Caco-2 (cell line): ENCODE results near the gene UBE2Q1. TPM values are rescaled to one million over a fixed set of nuclear protein-coding genes. Genes with fewer than 3 reads are reported as not detected.

ENCODE experiments used
- BruUV-seq: library from RNA; stranded (reverse); fragments of 400-500 nt; replicated peaks from 2 replicates; lab custom pipeline; 2021; lab: Mats Ljungman, UMichigan
- CTCF ChIA-PET: fragments of 300-600 bp; sonication (Branson Sonifier 250); formaldehyde crosslinking; loops from one replicate; lab custom pipeline; 2022; ENCODE audit warnings: antibody characterized with exemption; lab: Charles Lee
- POLR2A ChIA-PET: fragments of 300-600 bp; sonication (Branson Sonifier 250); formaldehyde crosslinking; loops from one replicate; lab custom pipeline; 2022; ENCODE audit warnings: antibody characterized with exemption; lab: Charles Lee
- DNase-seq, 2 experiments: peaks; one replicate each; pipeline versions ENCODE4 v3.0.0 to v3.0.0-alpha.2; 2020 to 2022
- H3K27me3 ChIP-seq: replicated peaks from 2 replicates; pipeline ENCODE4 v1.6.0; 2011; ENCODE audit warnings: low read length; ENCODE audit not compliant: control insufficient read depth, insufficient read depth
- H3K36me3 ChIP-seq: 2 replicates; pipeline ENCODE4 v1.5.1; 2011; ENCODE audit warnings: low read length; ENCODE audit not compliant: control insufficient read depth, insufficient read depth
- H3K4me1 ChIP-seq: fragments of 250-450 bp; sonication (Bioruptor Pico); 2 replicates; pipeline ENCODE4 v1.5.1; 2020; ENCODE audit warnings: mild to moderate bottlenecking
- H3K4me3 ChIP-seq: 2 replicates; pipeline ENCODE4 v1.5.1; 2011; ENCODE audit warnings: low read depth, mild to moderate bottlenecking, control low read depth, low read length
- H3K9me3 ChIP-seq: fragments of 250-450 bp; sonication (Bioruptor Pico); 2 replicates; pipeline ENCODE4 v1.5.1; 2020; ENCODE audit warnings: mild to moderate bottlenecking, moderate library complexity
- H3K27ac Mint-ChIP-seq: one replicate; pipeline ENCODE4 v1.8.0; 2022; ENCODE audit warnings: mixed read lengths; ENCODE audit not compliant: unreplicated experiment
- H3K27me3 Mint-ChIP-seq: one replicate; pipeline ENCODE4 v1.8.0; 2022; ENCODE audit warnings: mixed read lengths; ENCODE audit not compliant: insufficient read depth, unreplicated experiment
- H3K36me3 Mint-ChIP-seq: one replicate; pipeline ENCODE4 v1.8.0; 2022; ENCODE audit warnings: mild to moderate bottlenecking, mixed read lengths; ENCODE audit not compliant: insufficient read depth, unreplicated experiment
- H3K4me1 Mint-ChIP-seq: one replicate; pipeline ENCODE4 v1.8.0; 2022; ENCODE audit warnings: low read depth, mixed read lengths; ENCODE audit not compliant: unreplicated experiment
- H3K4me3 Mint-ChIP-seq: one replicate; pipeline ENCODE4 v1.8.0; 2022; ENCODE audit warnings: mild to moderate bottlenecking, moderate library complexity, mixed read lengths; ENCODE audit not compliant: unreplicated experiment
- H3K9me3 Mint-ChIP-seq: one replicate; pipeline ENCODE4 v1.8.0; 2022; ENCODE audit warnings: mixed read lengths; ENCODE audit not compliant: unreplicated experiment
- CTCF ChIP-seq, 2 experiments: fragments of 200-600 bp in 1 of 2; IDR thresholded peaks; 1 replicate in 1 of 2; 2 replicates in 1 of 2; pipeline versions ENCODE4 v1.5.1 to v1.8.0; 2011 to 2022; ENCODE audit warnings: antibody characterized with exemption in 1 of 2, control low read depth in 1 of 2, inconsistent platforms in 1 of 2, low read depth in 1 of 2, low read length in 1 of 2, mild to moderate bottlenecking in 1 of 2, moderate library complexity in 1 of 2; ENCODE audit not compliant: insufficient read depth in 1 of 2, severe bottlenecking in 1 of 2, unreplicated experiment in 1 of 2
- intact Hi-C: fragments of 100-400 bp; cut with micrococcal nuclease; formaldehyde crosslinking; loops from one replicate; pipeline ENCODE4 v1.10.0; 2022; ENCODE audit not compliant: unreplicated experiment
- total RNA-seq: library from RNA; stranded (reverse); gene quantifications from 2 replicates; pipeline ENCODE4 v1.2.3, GENCODE V29; 2022

UBE2Q1 gene
- total RNA-seq, 1 experiment from 2014 or later = 93.2 TPM

- ChIA-PET CTCF (interaction anchor here (0.6 to 1.5 kb wide), 19 partner anchors 8 to 439 kb away, joined by 3 to 23 read pairs (median 6); partner anchors contain the start of genes CHRNB2, PBXIP1 and PMVK), POLR2A (interaction anchor here (0.6 to 0.7 kb wide), 3 partner anchors 376 to 498 kb away, joined by 3 read pairs; no protein-coding TSS in a partner anchor)
- TF ChIP-seq CTCF (IDR thresholded peaks at IDR 0.05; ENCODE audit: insufficient read depth in 1 of 2, low read depth in 1 of 2, low read length in 1 of 2, severe bottlenecking in 1 of 2, unreplicated experiment in 1 of 2) = peak; percentile 89 to 92
- H3K4me1 Mint-ChIP-seq = peaks cover 13% of the 10 kb centered on the region
- Histone ChIP-seq H3K9me3 (no peaks in the 10 kb centered on the region), H3K27me3 (no peaks in the 10 kb centered on the region), H3K4me3 (peak overlapping the region; percentile 85), H3K4me1 (peaks cover 13% of the 10 kb centered on the region), H3K36me3 (peaks cover 4% of the 10 kb centered on the region)
- peak overlapping the region; percentile 91 for H3K27ac Mint-ChIP-seq
- intact Hi-C loops = loop anchor here (1.0 to 2.0 kb wide), 6 partner anchors 109 to 441 kb away; partner anchors contain the start of gene KCNN3
- H3K27me3 Mint-ChIP-seq = no peaks in the 10 kb centered on the region
- BruUV-seq = no TSS peak
- peak overlapping the region; percentile 90 for H3K4me3 Mint-ChIP-seq
- H3K36me3 Mint-ChIP-seq = peaks cover 38% of the 10 kb centered on the region
- H3K9me3 Mint-ChIP-seq = no peaks in the 10 kb centered on the region
- DNase-seq = peak; percentile 89 to 90
These were observed 1.1 kb upstream of the UBE2Q1 start for GRCh38 chr1:154559466-154560044.

- intact Hi-C loops = loop anchor here (1.0 to 2.0 kb wide), 7 partner anchors 49 to 442 kb away; partner anchors contain the start of genes ADAR and KCNN3
- Mint-ChIP-seq H3K27me3 (no peaks in the 10 kb centered on the region), H3K9me3 (no peaks in the 10 kb centered on the region), H3K36me3 (peaks cover 42% of the 10 kb centered on the region), H3K4me3 (peak overlapping the region; percentile 90), H3K27ac (peak overlapping the region; percentile 91), H3K4me1 (peaks cover 13% of the 10 kb centered on the region)
- Histone ChIP-seq H3K4me1 (peaks cover 13% of the 10 kb centered on the region), H3K4me3 (peak overlapping the region; percentile 85), H3K27me3 (no peaks in the 10 kb centered on the region), H3K36me3 (peaks cover 7% of the 10 kb centered on the region), H3K9me3 (no peaks in the 10 kb centered on the region)
- CTCF ChIA-PET = interaction anchor here (0.8 to 1.5 kb wide), 13 partner anchors 9 to 440 kb away, joined by 4 to 23 read pairs (median 9); partner anchors contain the start of genes CHRNB2, PBXIP1 and PMVK
- POLR2A ChIA-PET = no interaction called here
- TF ChIP-seq CTCF (IDR thresholded peaks at IDR 0.05; ENCODE audit: insufficient read depth in 1 of 2, low read depth in 1 of 2, low read length in 1 of 2, severe bottlenecking in 1 of 2, unreplicated experiment in 1 of 2) = no peak
- BruUV-seq = TSS peak; percentile 86
- peak; percentile 98 to 99 for DNase-seq
These were observed 431 bp upstream of the UBE2Q1 start for GRCh38 chr1:154558720-154559465.

- peak overlapping the region; percentile 91 for H3K27ac Mint-ChIP-seq
These were observed 1.1 kb downstream of the UBE2Q1 start for GRCh38 chr1:154557248-154557938.

More at GRCh38 chr1:154557248-154557938, 1.1 kb downstream of the UBE2Q1 start:
- H3K27me3 Mint-ChIP-seq = no peaks in the 10 kb centered on the region
- Histone ChIP-seq H3K4me3 (peak overlapping the region; percentile 85), H3K27me3 (no peaks in the 10 kb centered on the region), H3K4me1 (peaks cover 13% of the 10 kb centered on the region), H3K36me3 (peaks cover 12% of the 10 kb centered on the region), H3K9me3 (no peaks in the 10 kb centered on the region)
- no peak for DNase-seq
- peaks cover 13% of the 10 kb centered on the region for H3K4me1 Mint-ChIP-seq
- H3K4me3 Mint-ChIP-seq = peak overlapping the region; percentile 90
- peaks cover 57% of the 10 kb centered on the region for H3K36me3 Mint-ChIP-seq
- intact Hi-C loops = no loop called here
- no TSS peak for BruUV-seq
- CTCF ChIA-PET = no interaction called here
- no peaks in the 10 kb centered on the region for H3K9me3 Mint-ChIP-seq
- POLR2A ChIA-PET = no interaction called here
- TF ChIP-seq CTCF (IDR thresholded peaks at IDR 0.05; ENCODE audit: insufficient read depth in 1 of 2, low read depth in 1 of 2, low read length in 1 of 2, severe bottlenecking in 1 of 2, unreplicated experiment in 1 of 2) = no peak
